ENCODE data around the gene PAX5.

The PAX5 gene

DNA sequence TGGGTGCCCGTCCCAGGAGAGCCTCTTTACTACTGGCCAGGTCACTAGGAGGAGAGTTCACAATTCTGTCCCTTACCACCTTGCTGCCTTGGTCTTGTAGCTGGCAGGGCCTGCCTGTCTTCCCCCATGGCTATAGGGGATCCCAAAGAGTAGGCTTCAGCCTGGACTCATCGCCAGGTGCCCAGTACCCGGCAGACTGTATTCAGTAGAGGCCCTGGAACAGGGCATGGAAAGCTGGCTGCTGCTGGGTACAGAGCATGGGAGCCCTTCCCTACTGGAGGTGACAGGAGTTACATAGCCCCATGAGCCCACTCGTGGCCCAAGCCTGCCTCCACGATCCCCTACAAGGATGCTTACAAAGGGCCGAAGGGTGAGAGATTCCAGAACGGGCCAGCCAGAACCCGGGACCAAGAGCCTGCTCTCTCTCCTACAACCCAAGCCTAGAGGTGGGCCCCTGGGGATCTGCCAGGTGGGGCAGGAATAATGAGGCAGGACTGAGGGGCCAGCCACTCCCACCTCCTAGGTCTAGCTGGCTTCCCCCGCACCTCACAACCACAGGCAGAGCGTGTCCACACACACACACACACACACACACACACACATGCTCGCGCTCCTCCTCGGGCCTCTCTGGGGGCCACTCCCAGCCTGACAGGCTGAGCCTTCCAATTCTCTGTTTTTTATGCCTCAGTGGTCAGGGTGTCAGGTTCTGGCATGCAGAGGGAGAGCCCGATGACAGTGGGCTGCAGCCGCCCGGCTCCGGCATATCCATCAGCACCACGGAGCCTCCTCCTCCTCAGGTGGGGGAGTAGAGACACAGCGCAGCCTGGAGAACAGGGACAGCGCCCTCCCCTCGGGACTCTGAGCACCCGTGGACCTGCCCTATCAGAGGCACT is 186.0 kb downstream of the PAX5 start:
- DNase-seq: no peak

DNA sequence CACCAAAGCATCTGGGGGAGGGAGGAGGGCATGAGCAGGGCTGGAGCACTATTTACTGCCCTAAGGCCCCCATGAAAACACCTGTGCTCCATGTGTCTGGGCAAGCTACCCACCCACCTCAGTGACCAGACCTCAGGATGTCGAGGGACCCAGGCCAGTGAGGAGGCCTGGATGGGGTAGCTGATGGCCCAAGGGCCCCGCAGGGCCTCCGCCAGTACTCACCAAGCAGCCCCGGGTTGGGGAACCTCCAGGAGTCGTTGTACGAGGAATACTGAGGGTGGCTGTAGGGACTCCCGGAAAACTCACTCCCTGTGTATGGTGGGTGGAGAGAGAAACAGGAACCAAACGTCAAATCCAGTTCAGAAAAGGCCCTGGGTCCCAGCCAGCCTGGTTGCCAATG is 187.4 kb downstream of the PAX5 start:
- no peak for DNase-seq

DNA sequence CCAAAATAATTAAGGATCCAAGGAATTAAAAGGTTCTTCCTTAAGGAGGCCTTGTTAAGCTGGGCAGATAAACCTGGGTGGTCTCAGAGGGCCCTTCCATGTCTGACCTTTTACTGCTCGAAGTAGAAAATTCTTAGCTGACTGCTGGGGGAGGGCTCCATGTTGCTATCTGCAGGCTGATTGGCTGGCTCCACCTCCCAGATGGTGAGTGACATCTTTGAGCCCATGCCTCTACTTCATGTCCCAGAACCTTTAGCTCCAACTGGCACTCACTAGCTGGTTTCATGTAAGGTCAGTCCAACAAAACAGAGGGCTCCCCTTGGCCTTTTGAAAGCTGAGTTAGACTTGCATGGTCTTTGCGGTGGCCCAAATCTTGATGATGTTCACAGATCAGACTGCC is 188.2 kb downstream of the PAX5 start:
- no peak for DNase-seq

DNA sequence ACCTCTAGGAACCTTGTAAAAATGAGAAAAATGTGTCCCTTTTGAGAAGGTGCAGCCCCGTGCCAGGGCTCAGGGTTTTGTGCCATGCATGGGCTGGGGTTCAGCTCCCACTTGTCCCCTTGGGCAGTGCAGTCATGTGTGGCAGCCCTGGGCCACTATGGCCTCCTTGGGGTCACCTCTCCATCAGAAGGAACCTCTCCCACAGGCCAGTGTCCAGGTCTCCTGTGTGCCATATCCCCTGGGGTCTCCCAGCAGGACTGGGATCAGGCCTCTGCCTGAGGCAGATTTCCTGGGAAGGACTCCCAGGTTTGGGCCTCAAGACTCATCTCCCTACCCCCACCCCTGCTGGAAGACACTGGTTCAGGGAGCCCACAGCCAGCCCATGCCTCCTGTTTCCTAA is 189.1 kb downstream of the PAX5 start:
- no peak for DNase-seq

DNA sequence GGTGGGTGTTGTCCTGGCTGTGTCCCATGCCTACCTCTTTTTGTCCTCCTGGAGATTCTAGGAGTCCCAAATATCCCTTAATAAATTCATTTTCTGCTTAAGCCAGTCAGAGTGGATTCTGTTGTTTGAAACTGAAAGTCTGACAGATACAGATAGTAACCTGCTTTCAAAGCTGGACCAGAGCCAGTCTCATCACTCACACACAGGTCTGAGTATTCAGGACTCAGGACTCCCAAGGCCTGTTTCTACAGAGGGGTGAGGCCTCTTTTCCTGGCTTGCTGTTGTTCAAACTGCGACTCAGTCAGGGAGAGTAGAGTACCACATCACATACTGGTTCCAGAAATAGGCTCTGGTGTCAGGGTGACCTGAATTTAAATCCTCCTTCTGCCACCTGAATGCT is 190.1 kb downstream of the PAX5 start:
- no peak for DNase-seq

DNA sequence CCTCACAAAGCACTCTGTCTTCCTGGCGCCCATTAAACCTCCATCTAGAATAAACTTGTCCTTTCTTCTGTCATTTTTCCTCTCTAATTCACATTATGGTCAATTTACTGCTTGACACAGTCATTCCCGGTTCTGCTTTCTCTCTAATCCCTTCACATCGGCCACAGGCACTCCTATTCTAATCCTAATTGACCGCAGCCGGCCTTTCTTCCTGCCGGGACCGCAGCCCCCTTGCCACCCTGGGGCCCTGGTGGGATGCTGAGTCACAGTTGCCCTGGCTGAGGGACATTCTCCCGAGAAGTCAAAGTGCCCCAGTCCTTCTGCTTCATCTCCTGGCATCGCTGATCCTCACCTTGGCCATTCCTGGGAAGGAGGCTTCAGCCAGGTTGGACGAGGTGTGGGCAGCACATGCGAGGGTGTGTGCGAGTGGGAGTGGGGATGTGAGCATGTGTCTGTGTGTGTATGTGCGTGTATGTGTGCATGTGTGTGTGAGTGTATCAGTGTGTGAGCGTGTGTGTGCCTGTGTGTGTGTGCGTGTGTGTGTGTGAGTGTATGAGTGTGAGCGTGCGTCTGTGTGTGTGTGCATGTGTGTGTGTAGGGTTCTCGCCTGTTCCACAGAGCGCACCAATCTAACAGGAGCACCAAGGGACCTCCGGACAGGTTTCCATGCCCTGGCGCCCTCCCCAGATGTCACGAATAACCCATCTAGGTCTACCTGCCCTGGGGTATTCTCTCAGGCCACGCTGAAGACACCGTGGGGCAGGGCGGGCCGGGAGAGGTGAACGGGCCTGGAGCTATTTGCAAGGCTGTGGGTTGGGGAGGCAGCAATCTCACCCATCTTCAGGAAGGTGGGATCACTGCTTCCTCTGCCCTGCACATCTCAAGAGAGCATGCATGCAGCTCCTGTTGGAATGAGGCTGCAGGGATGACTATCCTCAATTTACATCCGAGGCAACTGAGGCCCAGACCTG is 191.2 kb downstream of the PAX5 start:
- no peak for DNase-seq

DNA sequence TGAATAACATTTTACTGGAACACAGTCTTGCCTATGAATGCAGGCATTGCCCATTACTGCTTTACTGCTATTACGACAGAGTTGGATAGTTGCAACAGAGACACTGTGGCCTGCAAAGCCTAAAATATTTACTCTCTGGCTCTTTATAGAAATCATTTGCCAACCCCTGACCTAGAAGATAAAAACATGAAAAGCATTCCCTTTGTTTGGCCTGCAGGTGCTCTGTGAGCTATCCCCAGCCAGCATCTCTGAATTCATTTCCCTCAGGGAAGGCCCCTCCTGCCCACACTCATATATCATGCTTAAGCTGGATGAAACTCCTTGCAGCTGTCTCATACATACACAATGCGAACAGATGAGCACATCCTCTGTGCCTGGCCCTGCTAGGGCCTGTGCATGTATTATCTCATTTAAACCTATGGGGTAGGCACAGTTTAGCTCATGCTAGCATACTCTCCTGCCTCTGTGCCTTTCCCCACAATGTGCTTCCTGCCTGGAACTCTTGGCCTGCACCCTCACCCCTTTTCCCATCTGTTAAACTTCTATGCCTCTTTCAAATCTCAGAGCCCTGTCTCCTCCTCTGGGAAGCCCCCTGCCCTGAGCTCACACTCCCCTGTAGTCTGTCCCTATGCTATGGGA is 193.1 kb downstream of the PAX5 start:
- peak; percentile 41 for DNase-seq

DNA sequence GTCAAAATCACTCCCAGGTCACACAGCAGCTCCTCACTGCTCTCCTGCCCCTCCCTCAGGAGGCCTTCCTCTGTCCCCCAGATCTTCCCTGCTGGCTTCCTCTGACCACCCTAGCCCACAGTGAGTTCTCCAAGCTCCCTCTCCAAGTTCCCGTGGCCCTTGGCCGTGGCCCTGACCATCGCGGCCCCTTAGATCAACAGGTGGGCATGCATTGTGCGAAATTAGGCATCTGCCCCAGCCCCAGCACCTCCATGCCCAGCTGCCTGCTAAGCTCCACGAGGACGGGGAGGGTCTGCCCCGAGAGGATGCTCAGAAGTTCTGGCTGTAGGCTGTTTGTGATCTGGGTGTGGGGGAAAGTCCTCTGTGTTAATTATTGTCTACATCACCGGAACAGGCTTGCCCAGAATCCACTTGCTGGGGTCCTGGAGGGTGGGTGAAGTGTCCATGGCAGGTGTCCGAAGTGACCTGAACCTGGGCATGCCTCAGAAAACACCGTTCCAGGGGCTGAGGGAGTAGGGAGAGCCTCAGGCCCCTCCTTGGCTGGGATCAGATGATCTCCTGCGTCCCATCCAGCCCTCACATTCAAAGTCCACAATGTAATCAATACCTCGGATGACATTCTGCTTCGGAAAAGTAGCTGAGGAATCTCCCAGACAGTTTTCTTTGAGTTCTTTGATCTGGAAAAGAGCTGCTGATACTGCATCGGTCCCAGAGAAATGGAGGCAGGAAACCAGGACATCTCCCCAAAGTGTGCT is 194.8 kb downstream of the PAX5 start:
- DNase-seq: no peak

DNA sequence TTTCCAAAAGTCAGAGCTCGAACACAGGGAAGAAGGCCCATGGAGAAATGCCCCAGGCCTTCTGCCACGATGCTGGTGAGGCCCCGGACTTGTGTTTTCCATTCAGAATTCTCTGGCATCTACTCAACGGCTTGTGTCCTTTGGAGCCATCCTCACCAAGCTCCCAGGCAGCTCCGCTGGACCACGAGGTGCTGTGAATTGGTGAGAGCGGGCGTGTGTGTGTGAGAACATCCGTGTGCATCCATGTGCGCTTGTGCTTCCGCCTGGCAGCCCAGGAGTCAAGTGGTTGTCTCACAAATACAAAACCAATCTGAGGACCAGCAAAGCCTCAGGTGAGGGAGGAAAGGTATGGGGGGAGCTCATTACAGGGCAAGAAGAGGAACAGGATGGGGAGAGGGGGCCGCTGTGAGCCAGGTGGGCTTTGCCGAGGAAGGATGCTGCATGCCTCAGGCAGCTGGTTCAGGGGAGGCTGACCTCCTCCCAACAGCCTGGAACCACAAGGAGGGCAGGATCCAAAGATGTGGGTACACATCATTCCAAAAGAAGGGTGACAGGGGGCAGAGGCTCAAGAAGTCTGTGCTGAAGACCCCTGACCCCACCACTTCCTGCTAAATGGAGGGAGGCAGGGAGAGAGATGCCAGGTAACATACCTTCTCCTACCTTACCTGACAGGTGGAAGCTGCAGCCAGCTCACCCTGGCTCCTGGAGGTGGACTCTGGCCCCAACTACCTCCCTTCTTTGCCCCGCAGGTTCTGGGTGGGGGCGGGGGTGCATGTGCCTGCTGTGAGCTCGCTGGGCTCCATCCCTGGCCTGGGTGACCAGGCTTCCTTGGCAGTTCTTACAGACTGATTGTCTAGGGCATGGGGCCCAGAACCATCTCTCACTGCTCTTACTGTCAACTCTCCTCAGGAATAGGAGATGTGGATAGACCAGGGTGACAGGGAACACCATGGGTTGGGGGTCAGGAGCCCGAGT is 196.3 kb downstream of the PAX5 start:
- no peak for DNase-seq

DNA sequence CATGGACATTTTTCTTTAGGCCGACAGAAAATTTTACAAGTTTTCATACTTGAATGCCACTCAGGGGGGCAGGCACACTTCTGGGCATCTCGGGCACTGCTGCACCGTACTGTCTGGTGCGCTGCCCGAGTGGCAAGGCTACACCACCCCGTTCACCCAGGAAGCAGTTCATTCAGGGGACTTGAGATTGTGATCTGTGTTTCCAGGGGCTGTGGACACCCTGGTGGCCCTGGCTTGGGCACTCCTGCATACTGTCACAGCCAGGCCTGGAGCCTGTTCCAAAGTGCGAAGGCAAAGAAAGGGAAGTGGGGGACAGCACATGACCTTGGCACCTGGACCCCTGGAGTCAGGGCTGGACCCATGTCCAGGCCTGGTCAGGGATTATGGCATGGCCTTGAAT is 197.6 kb downstream of the PAX5 start:
- no peak for DNase-seq

DNA sequence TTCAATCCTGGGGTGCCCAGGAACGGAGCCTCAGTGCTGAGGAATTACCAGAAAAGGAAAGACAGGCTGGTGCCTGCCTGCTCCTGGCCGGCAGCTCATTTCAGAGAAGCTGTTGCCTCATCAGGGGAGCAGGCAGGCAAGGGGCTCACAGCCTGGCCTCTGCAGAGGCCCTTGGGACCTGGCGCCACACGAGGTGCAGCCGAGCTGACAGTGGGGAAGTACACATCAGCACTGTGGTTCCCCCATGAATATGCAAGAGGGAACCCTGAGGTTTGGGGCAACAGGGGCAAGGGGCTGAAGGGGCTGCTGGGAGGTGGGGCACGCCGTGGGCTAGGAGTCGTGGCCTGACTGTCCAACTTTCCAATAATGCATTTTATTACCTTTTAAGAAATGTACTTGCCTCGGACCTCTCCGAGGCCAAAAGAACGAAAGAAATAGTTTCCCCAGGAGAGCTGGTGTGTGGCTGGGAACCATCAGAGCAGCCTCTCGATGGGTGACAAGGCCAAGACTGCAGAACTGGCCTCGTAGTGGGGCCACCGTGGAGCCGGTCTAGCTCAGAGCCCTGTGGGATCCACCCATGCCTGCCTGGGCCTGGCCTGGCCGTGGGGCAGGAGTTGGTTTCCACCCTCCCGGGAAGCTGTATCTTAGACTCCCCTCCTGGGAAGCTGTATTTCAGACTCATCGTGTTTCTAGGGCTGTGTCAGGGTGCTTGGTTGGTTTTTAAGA is 198.6 kb downstream of the PAX5 start:
- DNase-seq: no peak

DNA sequence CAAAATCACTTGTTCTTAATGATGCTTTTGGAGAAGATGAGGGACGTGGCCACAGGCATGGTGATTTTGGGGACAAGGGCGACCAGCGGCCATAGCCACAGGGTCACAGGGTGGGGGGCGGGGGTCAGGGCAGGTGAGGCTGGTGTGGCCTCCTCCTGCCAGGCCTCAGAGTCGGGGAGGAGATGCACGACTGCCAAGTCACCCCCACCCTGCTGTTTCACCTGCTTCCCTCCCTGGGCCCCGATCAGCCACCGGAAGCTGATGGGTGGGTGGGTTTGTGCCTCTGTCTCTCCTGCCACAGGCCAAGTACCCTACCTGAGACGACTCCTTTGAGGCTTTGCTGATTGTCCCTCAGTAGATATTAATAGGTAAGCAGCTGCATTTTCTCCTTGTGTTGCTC is 199.3 kb downstream of the PAX5 start:
- no peak for DNase-seq

DNA sequence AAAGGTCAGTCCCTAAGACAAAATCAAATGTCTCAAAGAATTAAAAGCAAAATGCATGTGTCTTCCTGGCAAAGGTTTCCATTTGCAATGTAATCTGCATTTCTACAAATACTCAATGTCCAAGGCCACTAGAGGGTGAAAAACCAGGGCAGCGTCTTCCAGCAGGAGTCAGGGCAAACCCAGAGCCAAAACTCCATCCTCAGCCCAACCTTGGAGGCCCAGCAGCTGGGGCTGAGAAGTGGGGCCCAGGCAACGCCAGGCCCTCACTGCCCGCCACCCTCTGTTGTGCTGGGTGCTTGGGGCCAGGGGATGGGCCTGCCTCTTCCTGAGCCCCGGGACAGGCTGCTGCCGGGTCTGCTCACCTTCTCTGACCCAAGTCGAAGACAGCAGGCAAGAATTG is 200.1 kb downstream of the PAX5 start:
- DNase-seq: no peak

DNA sequence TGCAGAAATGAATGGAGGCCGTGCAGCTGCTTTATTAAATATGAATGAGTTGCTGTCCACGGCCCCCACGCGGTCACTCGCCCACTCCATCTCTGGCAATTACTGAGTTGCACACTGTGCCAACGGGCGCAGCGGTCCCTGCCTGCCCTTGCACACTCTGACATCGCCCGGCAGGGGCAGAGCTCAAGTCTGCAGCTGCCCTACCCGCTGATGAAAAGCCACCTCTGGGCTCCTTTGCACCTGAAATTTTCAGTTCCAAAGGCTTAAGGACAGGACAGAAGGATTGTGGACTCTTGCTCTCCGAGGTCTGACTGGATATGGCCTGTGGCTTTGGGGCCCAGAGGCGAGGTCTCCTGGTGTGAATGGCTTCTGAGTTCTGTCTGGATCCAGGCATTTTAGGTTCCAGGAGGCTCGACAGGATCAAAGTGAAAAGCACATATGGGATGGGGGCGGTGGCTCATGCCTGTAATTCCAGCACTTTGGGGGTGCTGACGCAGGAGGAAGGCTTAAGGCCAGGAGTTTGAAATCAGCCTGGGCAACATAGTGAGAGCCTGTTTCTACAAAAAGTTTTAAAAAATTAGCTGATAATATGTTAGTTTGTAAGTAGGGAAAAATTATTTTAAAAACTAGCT is 201.8 kb downstream of the PAX5 start:
- DNase-seq: peak; percentile 44

DNA sequence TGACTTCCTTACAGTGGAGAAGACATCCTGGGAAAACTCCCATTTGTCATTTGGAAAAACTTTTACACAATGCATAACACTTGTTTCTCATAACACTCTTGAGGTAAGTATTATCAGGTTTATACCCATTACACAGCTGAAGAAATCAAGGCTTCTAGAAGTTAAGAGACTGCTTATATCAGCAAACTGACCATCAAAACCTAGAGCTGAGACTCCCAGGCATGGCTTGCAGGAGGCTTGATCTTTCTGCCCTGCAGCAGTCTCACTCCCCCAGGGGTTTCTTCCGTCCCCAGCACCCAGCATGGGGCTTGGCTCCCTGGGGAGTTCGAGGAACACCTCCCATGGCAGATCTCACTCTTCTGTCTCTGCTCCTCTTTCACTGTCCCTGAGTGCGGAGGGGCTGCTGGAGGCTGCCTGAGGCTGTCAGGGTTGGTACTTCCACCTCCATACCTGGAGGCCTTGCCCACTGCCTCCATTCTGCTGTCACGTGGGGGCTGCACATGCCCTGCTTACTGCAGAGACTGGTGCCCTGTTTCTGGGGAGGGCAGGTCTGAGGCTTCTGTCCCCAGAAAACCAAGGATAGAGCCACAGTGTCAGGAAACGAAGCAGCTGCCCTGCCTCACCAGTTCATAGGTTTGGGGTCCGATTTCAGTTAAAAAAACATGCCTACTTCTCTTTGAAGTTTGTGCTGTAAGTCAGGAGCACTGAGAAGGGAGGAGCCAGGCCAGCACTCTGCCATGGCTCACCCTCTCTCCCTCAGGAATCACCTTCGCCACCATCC is 202.5 kb downstream of the PAX5 start:
- no peak for DNase-seq

DNA sequence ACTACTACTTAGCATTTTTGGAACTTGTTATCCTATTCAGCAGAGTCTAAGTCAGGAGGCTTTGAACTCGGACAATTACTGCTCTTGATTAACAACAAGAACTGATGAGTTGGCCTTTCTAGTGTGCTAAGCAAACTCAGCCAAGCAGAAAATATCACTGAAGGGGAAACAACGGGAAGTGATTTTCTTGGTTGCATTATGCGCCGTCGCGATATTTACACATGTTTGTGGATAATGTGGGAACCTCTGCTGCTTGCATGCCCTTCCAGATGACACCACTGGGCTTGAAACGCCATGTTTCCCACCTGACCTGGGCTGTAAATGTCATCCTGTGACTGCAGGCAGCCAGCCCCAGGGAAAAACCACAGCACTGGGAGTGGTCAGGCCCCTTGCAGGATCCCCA is 205.5 kb downstream of the PAX5 start:
- no peak for DNase-seq

DNA sequence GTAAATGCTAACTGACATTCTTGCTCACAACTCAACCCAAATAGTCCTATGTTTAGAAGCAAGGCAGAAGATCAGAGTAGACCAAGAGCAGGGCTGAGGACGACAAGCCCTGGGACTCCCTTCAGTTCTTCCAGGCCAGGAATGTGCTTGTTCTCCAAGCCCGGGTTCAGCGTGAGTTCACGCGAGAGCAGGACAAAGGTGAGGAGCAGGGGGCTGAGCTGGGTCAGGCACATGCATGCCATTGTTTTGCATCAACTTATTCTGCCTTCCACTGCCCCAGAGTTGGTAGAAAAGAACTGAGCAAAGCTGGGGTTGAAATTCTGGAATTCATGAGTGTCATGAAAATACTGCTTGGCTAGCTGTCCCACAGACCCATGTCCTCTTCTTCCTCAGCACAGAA is 206.5 kb downstream of the PAX5 start:
- no peak for DNase-seq

DNA sequence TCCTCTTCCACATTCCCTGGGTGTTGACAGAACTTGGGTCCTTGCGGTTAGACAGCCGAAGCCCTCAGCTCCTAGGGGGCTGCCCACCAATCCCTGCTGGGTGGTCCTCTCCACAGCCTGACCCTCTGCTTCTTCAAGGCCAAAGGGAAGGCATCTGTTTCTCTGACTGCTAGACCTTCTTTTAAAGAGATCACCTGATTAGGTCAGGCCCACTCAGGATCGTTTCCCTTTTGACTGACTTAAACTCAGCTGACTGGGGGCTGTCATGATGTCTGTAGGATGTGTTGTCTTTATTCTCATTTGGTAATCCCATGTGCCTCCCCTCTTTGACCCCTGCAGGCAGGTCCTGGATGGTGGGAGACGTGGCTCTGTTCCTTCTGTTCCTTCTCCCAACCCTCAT is 207.5 kb downstream of the PAX5 start:
- DNase-seq: no peak

DNA sequence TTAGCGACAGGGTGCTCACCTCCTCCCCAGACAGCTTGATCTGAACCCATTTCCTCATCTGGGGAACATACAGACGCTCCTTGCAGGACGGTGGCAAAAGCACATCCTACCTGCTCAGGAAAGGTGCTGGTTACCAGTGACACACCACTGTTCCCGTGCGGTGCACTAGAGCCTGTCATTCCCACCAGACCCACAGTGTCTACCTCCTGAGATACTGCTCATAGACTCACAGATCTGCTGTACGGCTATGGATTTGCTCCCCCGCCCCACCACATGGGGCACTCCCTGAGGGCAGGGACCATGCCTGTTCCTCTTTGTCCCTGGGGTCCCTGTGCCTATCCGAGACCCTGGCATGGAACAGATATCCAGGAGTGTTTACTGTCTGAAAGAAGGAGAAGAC is 208.9 kb downstream of the PAX5 start:
- no peak for DNase-seq

All from NCI-H1092 (cell line).